Measurements from ENCODE around the gene CDH22. TPM values are rescaled to one million over a fixed set of nuclear protein-coding genes. Genes with fewer than 3 reads are reported as not detected.

The CDH22 gene
- polyA plus RNA-seq, 1 donor from 2014 or later = not detected

- Mint-ChIP-seq H3K27me3 (peaks cover 30% of the 10 kb centered on the region), H3K9me3 (no peaks in the 10 kb centered on the region), H3K27ac (no peak overlapping the region), H3K4me3 (no peak overlapping the region), H3K4me1 (peaks cover 0 to 5% (median 2%) of the 10 kb centered on the region in 3 donors), H3K36me3 (no peaks in the 10 kb centered on the region)
Observed at GRCh38 chr20:46304361-46304760, 3.9 kb downstream of the CDH22 start.

GRCh38 chr20:46303176-46303956 lies 4.9 kb downstream of the CDH22 start:
- no peak overlapping the region for H3K27ac Mint-ChIP-seq
- peaks cover 25% of the 10 kb centered on the region for H3K27me3 Mint-ChIP-seq
- peaks cover 0 to 5% (median 2%) of the 10 kb centered on the region in 3 donors for H3K4me1 Mint-ChIP-seq
- H3K36me3 Mint-ChIP-seq = no peaks in the 10 kb centered on the region
- no peak overlapping the region for H3K4me3 Mint-ChIP-seq
- H3K9me3 Mint-ChIP-seq = no peaks in the 10 kb centered on the region

- Mint-ChIP-seq H3K9me3 (no peaks in the 10 kb centered on the region), H3K4me1 (peaks cover 0 to 5% (median 2%) of the 10 kb centered on the region in 3 donors), H3K36me3 (no peaks in the 10 kb centered on the region), H3K4me3 (no peak overlapping the region), H3K27ac (no peak overlapping the region), H3K27me3 (peaks cover 26% of the 10 kb centered on the region)
Observed at GRCh38 chr20:46302106-46302505, 6.2 kb downstream of the CDH22 start.

- H3K27ac Mint-ChIP-seq = no peak overlapping the region
- H3K4me1 Mint-ChIP-seq = peaks cover 0 to 3% (median 2%) of the 10 kb centered on the region in 3 donors
- no peaks in the 10 kb centered on the region for H3K36me3 Mint-ChIP-seq
- no peaks in the 10 kb centered on the region for H3K9me3 Mint-ChIP-seq
- peak overlapping the region in 1 of 4 donors; percentile 53 for H3K4me3 Mint-ChIP-seq
- H3K27me3 Mint-ChIP-seq = peaks cover 25% of the 10 kb centered on the region
Observed at GRCh38 chr20:46300281-46300680, 8.0 kb downstream of the CDH22 start.

- Mint-ChIP-seq H3K36me3 (no peaks in the 10 kb centered on the region), H3K9me3 (no peaks in the 10 kb centered on the region), H3K4me3 (no peak overlapping the region), H3K27ac (no peak overlapping the region), H3K27me3 (peaks cover 26% of the 10 kb centered on the region), H3K4me1 (peaks cover 0 to 3% (median 2%) of the 10 kb centered on the region in 3 donors)
Observed at GRCh38 chr20:46299078-46299477, 9.2 kb downstream of the CDH22 start.

- H3K27me3 Mint-ChIP-seq = peaks cover 25% of the 10 kb centered on the region
- H3K36me3 Mint-ChIP-seq = no peaks in the 10 kb centered on the region
- no peaks in the 10 kb centered on the region for H3K9me3 Mint-ChIP-seq
- H3K4me1 Mint-ChIP-seq = peaks cover 0 to 3% (median 2%) of the 10 kb centered on the region in 3 donors
- H3K27ac Mint-ChIP-seq = no peak overlapping the region
- no peak overlapping the region for H3K4me3 Mint-ChIP-seq
Observed at GRCh38 chr20:46298374-46298773, 9.9 kb downstream of the CDH22 start.

- no peak overlapping the region for H3K4me3 Mint-ChIP-seq
Observed at GRCh38 chr20:46296526-46297250, 11.6 kb downstream of the CDH22 start.

GRCh38 chr20:46293084-46293483 lies 15.2 kb downstream of the CDH22 start:
- Mint-ChIP-seq H3K27ac (no peak overlapping the region), H3K4me1 (no peaks in the 10 kb centered on the region), H3K4me3 (no peak overlapping the region), H3K27me3 (peaks cover 27% of the 10 kb centered on the region), H3K36me3 (no peaks in the 10 kb centered on the region), H3K9me3 (peaks cover 0 to 2% (median 0%) of the 10 kb centered on the region in 3 donors)

More at GRCh38 chr20:46296526-46297250, 11.6 kb downstream of the CDH22 start:
- Mint-ChIP-seq H3K36me3 (no peaks in the 10 kb centered on the region), H3K27ac (peak overlapping the region in 1 of 3 donors; percentile 19), H3K9me3 (peaks cover 0 to 2% (median 0%) of the 10 kb centered on the region in 3 donors), H3K4me1 (no peaks in the 10 kb centered on the region), H3K27me3 (peaks cover 26% of the 10 kb centered on the region)

- Mint-ChIP-seq H3K9me3 (peaks cover 0 to 2% (median 0%) of the 10 kb centered on the region in 3 donors), H3K4me1 (no peaks in the 10 kb centered on the region), H3K27ac (no peak overlapping the region), H3K36me3 (no peaks in the 10 kb centered on the region), H3K27me3 (peaks cover 24% of the 10 kb centered on the region), H3K4me3 (no peak overlapping the region)
Observed at GRCh38 chr20:46291401-46291800, 16.9 kb downstream of the CDH22 start.

GRCh38 chr20:46289432-46289831 lies 18.9 kb downstream of the CDH22 start:
- no peaks in the 10 kb centered on the region for H3K4me1 Mint-ChIP-seq
- peaks cover 20% of the 10 kb centered on the region for H3K27me3 Mint-ChIP-seq
- no peak overlapping the region for H3K27ac Mint-ChIP-seq
- no peak overlapping the region for H3K4me3 Mint-ChIP-seq
- H3K36me3 Mint-ChIP-seq = no peaks in the 10 kb centered on the region
- H3K9me3 Mint-ChIP-seq = peaks cover 0 to 2% (median 0%) of the 10 kb centered on the region in 3 donors

- no peaks in the 10 kb centered on the region for H3K9me3 Mint-ChIP-seq
- H3K27ac Mint-ChIP-seq = no peak overlapping the region
- H3K27me3 Mint-ChIP-seq = peaks cover 21% of the 10 kb centered on the region
- no peak overlapping the region for H3K4me3 Mint-ChIP-seq
- H3K4me1 Mint-ChIP-seq = no peaks in the 10 kb centered on the region
- H3K36me3 Mint-ChIP-seq = no peaks in the 10 kb centered on the region
Observed at GRCh38 chr20:46286977-46287376, 21.3 kb downstream of the CDH22 start.

GRCh38 chr20:46286382-46286781 lies 21.9 kb downstream of the CDH22 start:
- Mint-ChIP-seq H3K27ac (no peak overlapping the region), H3K9me3 (no peaks in the 10 kb centered on the region), H3K4me1 (no peaks in the 10 kb centered on the region), H3K36me3 (no peaks in the 10 kb centered on the region), H3K27me3 (peaks cover 18% of the 10 kb centered on the region), H3K4me3 (no peak overlapping the region)

- H3K4me1 Mint-ChIP-seq = no peaks in the 10 kb centered on the region
- peaks cover 18% of the 10 kb centered on the region for H3K27me3 Mint-ChIP-seq
- no peak overlapping the region for H3K27ac Mint-ChIP-seq
- H3K9me3 Mint-ChIP-seq = no peaks in the 10 kb centered on the region
- H3K36me3 Mint-ChIP-seq = no peaks in the 10 kb centered on the region
- H3K4me3 Mint-ChIP-seq = no peak overlapping the region
Observed at GRCh38 chr20:46285740-46286139, 22.6 kb downstream of the CDH22 start.

- Mint-ChIP-seq H3K27ac (no peak overlapping the region), H3K9me3 (no peaks in the 10 kb centered on the region), H3K4me3 (no peak overlapping the region), H3K36me3 (no peaks in the 10 kb centered on the region), H3K27me3 (peaks cover 15% of the 10 kb centered on the region), H3K4me1 (no peaks in the 10 kb centered on the region)
Observed at GRCh38 chr20:46285072-46285471, 23.2 kb downstream of the CDH22 start.

GRCh38 chr20:46284040-46284427 lies 24.3 kb downstream of the CDH22 start:
- Mint-ChIP-seq H3K27ac (no peak overlapping the region), H3K27me3 (peaks cover 15% of the 10 kb centered on the region), H3K4me3 (peak overlapping the region in 1 of 4 donors; percentile 66), H3K9me3 (no peaks in the 10 kb centered on the region), H3K4me1 (no peaks in the 10 kb centered on the region), H3K36me3 (no peaks in the 10 kb centered on the region)

Measured in IgD-negative memory B cell (primary cell).